H1 (cell line): ENCODE results near the gene LPXN. TPM values are rescaled to one million over a fixed set of nuclear protein-coding genes. Genes with fewer than 3 reads are reported as not detected.

Experiments
- CTCF ChIA-PET: fragments of 300-600 bp; sonication (Branson Sonifier 250); formaldehyde crosslinking; loops from one replicate; lab custom pipeline; 2021; ENCODE audit not compliant: partially characterized antibody; lab: Charles Lee
- POLR2A ChIA-PET: fragments of 300-600 bp; sonication (Branson Sonifier 250); formaldehyde crosslinking; loops from one replicate; lab custom pipeline; 2021; ENCODE audit warnings: inconsistent platforms; ENCODE audit not compliant: partially characterized antibody; lab: Charles Lee
- DNase-seq, 2 experiments: peaks; one replicate each; pipeline versions ENCODE4 v3.0.0 to v3.0.0-alpha.2; 2010 to 2022; ENCODE audit warnings: low spot score in 2 of 2, low read depth in 1 of 2, mixed read lengths in 1 of 2
- FAIRE-seq: peaks from 2 replicates; lab custom pipeline; 2011; peaks lifted over from hg19 to GRCh38; lab: Jason Lieb, UNC
- H2AFZ ChIP-seq: 2 replicates; pipeline ENCODE4 v1.8.1; 2012; ENCODE audit warnings: low read length, inconsistent platforms
- H2AK5ac ChIP-seq: 2 replicates; pipeline ENCODE4 v1.6.1; 2013; ENCODE audit warnings: low read depth, low read length
- H2BK120ac ChIP-seq: replicated peaks from 2 replicates; pipeline ENCODE3; 2013; ENCODE audit warnings: low read depth, low read length, inconsistent platforms
- H2BK12ac ChIP-seq: 2 replicates; pipeline ENCODE4 v1.6.1; 2013; ENCODE audit warnings: low read depth, low read length
- H2BK15ac ChIP-seq: 2 replicates; pipeline ENCODE4 v1.6.1; 2013; ENCODE audit warnings: low read length
- H2BK20ac ChIP-seq: 2 replicates; pipeline ENCODE4 v1.6.1; 2013; ENCODE audit warnings: low read length
- H2BK5ac ChIP-seq: 2 replicates; pipeline ENCODE4 v1.6.1; 2013; ENCODE audit warnings: low read depth, low read length
- H3K14ac ChIP-seq: 2 replicates; pipeline ENCODE4 v1.6.1; 2013; ENCODE audit warnings: inconsistent platforms; ENCODE audit not compliant: insufficient read length
- H3K18ac ChIP-seq: 2 replicates; pipeline ENCODE4 v1.6.1; 2013; ENCODE audit warnings: low read length; ENCODE audit errors: extremely low read depth
- H3K23ac ChIP-seq: 2 replicates; pipeline ENCODE4 v1.6.1; 2013; ENCODE audit warnings: inconsistent platforms; ENCODE audit not compliant: insufficient read length
- H3K23me2 ChIP-seq: 2 replicates; pipeline ENCODE4 v1.6.1; 2013; ENCODE audit warnings: low read depth, low read length
- H3K27ac ChIP-seq: 2 replicates; pipeline ENCODE4 v1.6.1; 2011; ENCODE audit warnings: low read depth, low read length, inconsistent platforms
- H3K27me3 ChIP-seq, 4 experiments: replicated peaks in 1 of 4; 1 replicate in 1 of 4; 2 replicates in 3 of 4; pipeline versions ENCODE4 v1.6.1 to v1.8.1; 2011 to 2013; ENCODE audit warnings: low read length in 3 of 4, mild to moderate bottlenecking in 3 of 4, inconsistent platforms in 2 of 4, mixed read lengths in 2 of 4, moderate library complexity in 1 of 4; ENCODE audit not compliant: control insufficient read depth in 3 of 4, insufficient read depth in 3 of 4; ENCODE audit errors: extremely low read depth in 1 of 4
- H3K36me3 ChIP-seq, 4 experiments: 2 replicates each; pipeline versions ENCODE4 v1.6.1 to v1.8.1; 2011 to 2013; ENCODE audit warnings: mild to moderate bottlenecking in 4 of 4, low read length in 3 of 4, moderate library complexity in 2 of 4, control low read depth in 1 of 4, inconsistent platforms in 1 of 4; ENCODE audit not compliant: insufficient read depth in 4 of 4, control insufficient read depth in 2 of 4
- H3K4ac ChIP-seq: replicated peaks from 2 replicates; pipeline ENCODE3; 2013; ENCODE audit warnings: low read length, low read depth, mixed read lengths, inconsistent platforms; ENCODE audit not compliant: insufficient read length
- H3K4me1 ChIP-seq, 4 experiments: replicated peaks in 1 of 4; 1 replicate in 1 of 4; 2 replicates in 3 of 4; pipeline versions ENCODE4 v1.6.1 to v1.8.1; 2011 to 2013; ENCODE audit warnings: low read length in 3 of 4, inconsistent platforms in 2 of 4, mixed read lengths in 1 of 4; ENCODE audit not compliant: insufficient read depth in 4 of 4, control insufficient read depth in 3 of 4
- H3K4me2 ChIP-seq, 2 experiments: 2 replicates each; pipeline versions ENCODE4 v1.6.1 to v1.8.1; 2011 to 2013; ENCODE audit warnings: low read depth in 2 of 2, low read length in 2 of 2, control low read depth in 1 of 2, inconsistent platforms in 1 of 2, mild to moderate bottlenecking in 1 of 2; ENCODE audit not compliant: insufficient read depth in 1 of 2
- H3K4me3 ChIP-seq, 4 experiments: fragments of 200-600, 300-600 bp in 1 of 4; sonication (generic), shearing (Covaris generic), sonication (Bioruptor Twin) in 1 of 4; 2 replicates each; pipeline versions ENCODE4 v1.5.1 to v1.8.1; 2011 to 2016; ENCODE audit warnings: low read length in 4 of 4, low read depth in 3 of 4, control low read depth in 2 of 4, inconsistent platforms in 2 of 4, mild to moderate bottlenecking in 2 of 4, mixed read lengths in 1 of 4, moderate library complexity in 1 of 4; ENCODE audit not compliant: insufficient read depth in 2 of 4; ENCODE audit errors: extremely low read depth in 1 of 4
- H3K56ac ChIP-seq: replicated peaks from 2 replicates; pipeline ENCODE3; 2013; ENCODE audit warnings: low read depth, mild to moderate bottlenecking, mixed read lengths, low read length, inconsistent platforms; ENCODE audit not compliant: insufficient read length
- H3K79me1 ChIP-seq: 2 replicates; pipeline ENCODE4 v1.6.1; 2013; ENCODE audit warnings: low read depth, low read length, control low read depth
- H3K79me2 ChIP-seq, 2 experiments: 2 replicates each; pipeline versions ENCODE4 v1.6.1 to v1.8.1; 2012 to 2013; ENCODE audit warnings: low read length in 2 of 2, mild to moderate bottlenecking in 2 of 2, inconsistent platforms in 1 of 2; ENCODE audit not compliant: insufficient read depth in 2 of 2, control insufficient read depth in 1 of 2
- H3K9ac ChIP-seq, 4 experiments: replicated peaks in 1 of 4; 1 replicate in 1 of 4; 2 replicates in 3 of 4; pipeline versions ENCODE4 v1.6.1 to v1.8.1; 2011 to 2013; ENCODE audit warnings: low read depth in 3 of 4, low read length in 3 of 4, control low read depth in 2 of 4, mild to moderate bottlenecking in 2 of 4, moderate library complexity in 2 of 4, inconsistent platforms in 1 of 4; ENCODE audit errors: extremely low read depth in 1 of 4
- H3K9me3 ChIP-seq, 2 experiments: 2 replicates each; pipeline versions ENCODE4 v1.6.1 to v1.8.1; 2012 to 2013; ENCODE audit warnings: mild to moderate bottlenecking in 2 of 2, moderate library complexity in 2 of 2, control low read depth in 1 of 2, inconsistent platforms in 1 of 2, low read depth in 1 of 2, low read length in 1 of 2, mixed read lengths in 1 of 2; ENCODE audit not compliant: insufficient read depth in 2 of 2
- H4K20me1 ChIP-seq, 2 experiments: replicated peaks in 1 of 2; 2 replicates each; pipeline versions ENCODE3 to v1.8.1; 2011 to 2013; ENCODE audit warnings: inconsistent platforms in 2 of 2, low read length in 2 of 2, mild to moderate bottlenecking in 1 of 2; ENCODE audit not compliant: insufficient read depth in 2 of 2, control insufficient read depth in 1 of 2
- H4K5ac ChIP-seq: 2 replicates; pipeline ENCODE4 v1.6.1; 2013; ENCODE audit warnings: low read length, low read depth, mixed read lengths, inconsistent platforms; ENCODE audit not compliant: insufficient read length
- H4K8ac ChIP-seq: 2 replicates; pipeline ENCODE4 v1.8.0; 2013; ENCODE audit warnings: mild to moderate bottlenecking, moderate library complexity, low read length, inconsistent platforms; ENCODE audit not compliant: insufficient read depth; ENCODE audit errors: extremely low read depth
- H4K91ac ChIP-seq: replicated peaks from 2 replicates; pipeline ENCODE3; 2013; ENCODE audit warnings: low read length, mixed read lengths, inconsistent platforms; ENCODE audit not compliant: insufficient read length
- EGR1 ChIP-seq: IDR thresholded peaks from 2 replicates; pipeline ENCODE4 v1.6.1; 2011; ENCODE audit warnings: low read depth, low read length, borderline replicate concordance
- EP300 ChIP-seq, 2 experiments: IDR thresholded peaks; 1 replicate in 1 of 2; 2 replicates in 1 of 2; pipeline ENCODE4 v1.6.1; 2011 to 2012; ENCODE audit warnings: low read depth in 2 of 2, low read length in 2 of 2, mild to moderate bottlenecking in 2 of 2, borderline replicate concordance in 1 of 2, inconsistent platforms in 1 of 2, moderate library complexity in 1 of 2
- PHF8 ChIP-seq: fragments of 200-600 bp; sonication (generic); conservative IDR thresholded peaks from 2 replicates; pipeline ENCODE4 v1.7.1; 2012; ENCODE audit warnings: low read depth, mild to moderate bottlenecking, inconsistent platforms, low read length, moderate library complexity
- WGBS, 2 experiments: shearing (Covaris generic) in 1 of 2; methylation state at CpG; one replicate each; pipeline versions ENCODE4 v1.1.6 to v1.1.7; 2013 to 2015; ENCODE audit warnings: low lambda C conversion rate in 2 of 2, mixed read lengths in 2 of 2, inconsistent platforms in 1 of 2, low coverage in 1 of 2, missing lambda C conversion rate in 1 of 2; ENCODE audit not compliant: insufficient replicate concordance in 2 of 2, insufficient coverage in 1 of 2, insufficient read length in 1 of 2; ENCODE audit errors: extremely low coverage in 1 of 2, missing lambda C conversion rate in 1 of 2; 5-methylcytosine and 5-hydroxymethylcytosine counted together
- polyA plus RNA-seq, 7 experiments: library from polyadenylated mRNA; depleted of rRNA in 3 of 7; stranded (reverse) in 5 of 7; unstranded in 2 of 7; fragments of >200 nt in 5 of 7; fragments of 200-250 nt in 2 of 7; gene quantifications; 1 replicate in 5 of 7; 2 replicates in 1 of 7; 4 replicates in 1 of 7; pipeline versions ENCODE4 v1.2.1 to v1.2.3, GENCODE V29; 2011 to 2013; ENCODE audit warnings: missing spikeins in 2 of 7, mixed read lengths in 2 of 7
- total RNA-seq: library from RNA; stranded (reverse); fragmentation: NEBNext Ultra II Directional; extraction: Animal tissue kit (Norgen Biotek cat#: 25700); gene quantifications from 2 replicates; pipeline ENCODE4 v1.2.1, GENCODE V29; 2021

LPXN gene
- total and polyA plus RNA-seq, 2 of the 8 experiments (the other 6 are each of a cell fraction or from before 2014, with no cell fraction given) = 1.4 to 2.7 TPM

DNA sequence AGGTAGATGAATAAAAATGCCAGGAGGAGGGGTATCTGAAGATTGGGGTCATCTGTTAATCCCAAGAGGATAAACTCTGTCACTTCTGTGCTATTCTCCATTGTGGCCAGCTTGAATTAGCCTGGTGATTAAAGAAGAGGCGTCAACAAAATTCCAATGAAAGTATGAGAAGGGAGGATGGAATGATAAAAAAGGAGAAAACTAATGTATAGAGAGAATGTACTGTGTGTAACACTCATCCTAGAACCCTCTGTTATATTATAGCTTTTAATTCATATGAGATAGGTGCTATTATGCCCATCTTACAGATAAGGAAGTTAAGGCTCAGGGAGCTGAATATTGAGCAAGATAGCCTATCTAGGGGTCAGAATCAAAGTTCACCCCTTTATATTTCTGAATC is 67.7 kb downstream of the LPXN start, which contains the start of gene OR5B21:
TSS of gene OR5B21 (minus strand) at position 101 of the 400 bp plus-strand sequence. CDS start at position 101, 0 bp downstream.
- Histone ChIP-seq H2BK120ac (no peak within 1 kb of the TSS), H2BK15ac (no peak within 1 kb of the TSS), H3K27ac (no peak within 1 kb of the TSS), H2AK5ac (no peak within 1 kb of the TSS), H3K4me1 (no peaks in the 10 kb centered on the region), H3K18ac (no peak within 1 kb of the TSS), H2BK20ac (no peak within 1 kb of the TSS), H2BK5ac (no peak within 1 kb of the TSS), H2AFZ (no peak within 1 kb of the TSS), H3K9ac (no peak within 1 kb of the TSS), H3K23me2 (no peaks in the 10 kb centered on the region), H4K8ac (no peak within 1 kb of the TSS), H3K23ac (no peak within 1 kb of the TSS), H3K4me2 (no peak within 1 kb of the TSS), H3K27me3 (no peaks in the 10 kb centered on the region), H3K79me1 (no peaks in the 10 kb centered on the region), H3K4ac (no peak within 1 kb of the TSS), H4K20me1 (no peaks in the 10 kb centered on the region), H3K14ac (no peak within 1 kb of the TSS), H3K4me3 (no peak within 1 kb of the TSS), H3K36me3 (no peaks in the 10 kb centered on the region), H2BK12ac (no peak within 1 kb of the TSS), H4K91ac (no peak within 1 kb of the TSS), H3K9me3 (no peaks in the 10 kb centered on the region), H4K5ac (no peak within 1 kb of the TSS), H3K79me2 (no peaks in the 10 kb centered on the region), H3K56ac (no peak within 1 kb of the TSS)
- CTCF ChIA-PET = interaction anchor here (0.6 to 1.4 kb wide), 2 partner anchors 16 to 225 kb away, joined by 3 to 5 read pairs; no protein-coding TSS in a partner anchor
- TF ChIP-seq EGR1 (no peak), EP300 (IDR thresholded peaks at IDR 0.05; ENCODE audit: borderline replicate concordance in 1 of 2, low read depth in 2 of 2, low read length in 2 of 2) (no peak), PHF8 (no peak)
- DNase-seq (no peak), FAIRE-seq (no peak)
- POLR2A ChIA-PET = no interaction called here
- WGBS, 2 experiments = 96% methylated on average over 1 of the region's 1 CpG; no CpG with 5 or more reads in 1 of the 2 experiments
